ENCODE results near the gene FBLN1.
A peak's percentile ranks its signal among the peaks of the same experiment; 100 is the strongest.
"Not testable (repeated sequence)": the region's sequence is repeated elsewhere in the genome, so short reads cannot be mapped to it uniquely, and the experiment has no call there.

Gene FBLN1

DNA sequence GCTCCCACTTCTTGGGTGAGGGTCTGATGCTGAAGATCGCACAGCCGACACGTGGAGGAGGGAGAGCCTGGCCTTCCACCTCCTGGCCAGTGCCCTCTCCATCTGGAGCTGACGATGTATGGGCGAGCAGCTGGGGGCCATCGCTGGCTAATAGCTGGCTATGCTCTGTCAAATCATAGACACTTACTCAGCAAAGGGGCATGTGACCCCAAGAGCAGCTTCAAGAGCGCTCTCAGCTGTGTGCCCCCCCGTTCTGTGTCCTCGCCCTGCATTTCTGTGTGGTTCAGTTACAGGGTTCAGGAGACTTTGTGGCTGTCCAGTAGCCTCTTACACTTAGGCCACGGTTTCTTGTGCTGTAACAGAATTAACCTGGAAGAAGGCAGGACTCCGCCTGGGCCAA lies 26.4 kb downstream of the FBLN1 start:
- no peak for DNase-seq

GRCh38 chr22:45529971-45530575 lies 27.4 kb downstream of the FBLN1 start:
- no peak for DNase-seq

DNA sequence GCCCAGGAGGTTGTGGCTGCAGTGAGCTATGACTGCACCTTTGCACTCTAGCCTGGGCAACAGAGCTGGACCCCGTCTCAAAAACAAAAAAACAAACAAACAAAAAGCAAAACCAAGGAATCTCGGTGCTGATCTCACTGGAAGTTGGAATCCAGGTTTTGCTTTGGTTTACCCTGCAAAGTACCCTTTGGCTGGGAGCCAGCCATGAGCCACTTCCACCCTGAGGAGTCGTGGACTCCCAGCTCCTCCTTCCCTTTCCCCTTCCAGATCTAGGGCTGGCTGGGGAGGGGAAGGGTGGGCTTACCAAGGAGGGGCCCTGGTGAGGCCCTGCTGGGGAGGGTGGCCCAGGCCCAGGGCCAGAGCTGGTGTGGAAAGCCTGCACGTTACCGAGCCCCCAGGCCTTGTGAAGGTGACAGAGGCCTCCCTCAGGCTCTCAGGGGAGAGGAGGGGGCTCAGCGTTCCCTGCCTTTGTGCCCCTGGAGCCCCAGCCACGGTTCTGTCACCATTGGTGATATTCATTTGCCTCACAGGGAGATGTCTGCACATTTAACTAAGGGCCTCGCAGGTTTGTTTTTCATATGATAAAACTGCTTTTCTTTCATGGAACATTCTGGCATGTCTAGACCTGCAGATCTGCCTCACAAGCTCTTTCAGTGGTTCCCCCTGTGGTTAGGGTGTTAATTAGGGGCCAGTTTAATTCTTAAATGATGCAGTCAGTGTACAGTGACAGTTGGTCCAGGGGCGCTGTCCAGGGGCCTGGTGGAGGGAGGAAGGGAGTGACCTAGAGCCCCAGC lies 29.0 kb downstream of the FBLN1 start:
- no peak for DNase-seq

DNA sequence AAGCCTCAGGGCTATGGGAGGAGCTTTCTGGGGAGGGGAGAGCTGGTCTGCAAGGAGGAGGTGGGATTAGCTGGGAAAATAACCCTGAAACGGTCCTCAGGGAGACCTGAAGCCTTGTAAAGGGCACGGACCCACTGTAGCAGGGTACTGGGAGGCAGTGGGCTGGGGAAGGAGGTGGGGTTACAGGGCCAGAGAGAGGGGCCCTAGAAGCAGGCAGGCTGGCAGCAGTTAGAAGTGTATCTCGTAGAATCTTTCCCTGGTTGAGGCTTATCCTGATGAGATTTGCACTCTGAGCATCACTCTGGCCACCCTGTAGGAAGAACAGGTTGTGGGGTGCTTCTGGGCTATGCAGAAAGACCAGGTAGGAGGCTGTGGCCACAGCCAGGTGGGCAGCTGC lies 29.6 kb downstream of the FBLN1 start:
- no peak for DNase-seq

- DNase-seq = no peak
Measured at GRCh38 chr22:45533703-45534102, 31.0 kb downstream of the FBLN1 start.

DNA sequence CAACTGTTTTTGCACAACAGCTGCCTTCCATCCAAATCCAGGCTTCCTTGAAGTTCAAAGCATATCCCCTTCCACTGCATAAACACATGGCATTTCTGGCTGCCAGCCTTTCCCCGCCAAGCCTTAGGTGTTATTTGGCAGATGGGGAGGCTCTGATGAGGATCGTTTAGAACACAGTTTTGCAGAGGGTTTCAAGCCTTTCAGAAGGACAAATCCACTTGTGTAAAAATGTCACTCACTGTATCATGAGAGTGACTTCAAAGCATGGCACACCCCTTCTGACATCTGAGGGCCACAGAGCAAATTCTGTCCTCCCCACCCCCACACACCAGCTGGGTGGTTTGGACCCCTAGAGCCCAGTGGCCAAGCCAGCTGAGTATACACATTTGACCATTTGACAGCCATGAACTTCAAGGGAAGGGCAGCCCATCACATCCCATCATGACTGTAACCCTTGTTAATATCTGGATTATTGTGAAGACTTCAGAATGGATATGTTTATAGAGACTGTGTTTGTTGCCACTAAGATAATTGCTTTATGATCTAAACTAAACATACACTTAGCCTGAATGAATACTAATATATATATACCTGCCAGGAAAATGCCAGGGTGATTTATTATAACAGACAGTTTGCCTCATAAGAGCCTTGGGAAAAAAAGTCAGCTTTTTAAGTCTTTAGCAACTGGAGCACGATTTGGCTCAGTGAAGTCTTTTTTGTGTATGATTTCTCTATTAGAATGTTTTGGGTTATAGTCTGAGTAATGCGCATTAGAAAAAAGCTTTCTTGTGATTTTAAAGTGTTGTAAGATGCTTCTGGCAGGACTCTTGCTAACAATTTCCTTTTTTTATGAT lies 31.9 kb downstream of the FBLN1 start:
- DNase-seq = peak; percentile 51 to 82

DNA sequence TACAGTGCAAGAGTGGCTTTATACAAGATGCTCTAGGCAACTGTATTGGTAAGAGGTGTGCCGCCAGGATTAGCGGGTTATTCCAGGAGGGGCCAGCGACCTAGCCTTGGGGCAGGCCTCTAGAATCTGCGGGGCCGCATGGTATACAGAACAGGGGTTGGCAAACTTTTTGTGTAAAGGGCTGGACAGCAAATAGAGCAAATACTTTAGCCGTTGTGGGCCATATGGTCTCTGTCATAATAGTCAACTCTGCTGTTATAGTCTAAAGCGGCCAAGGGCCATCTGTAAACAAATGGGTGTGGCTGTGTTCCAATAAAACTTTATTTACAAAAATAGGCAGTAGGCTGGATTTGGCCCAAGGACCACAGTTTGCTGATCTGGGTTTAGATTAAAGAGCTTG lies 32.6 kb downstream of the FBLN1 start:
- DNase-seq = peak in 1 of 2 experiments; percentile 50

GRCh38 chr22:45535835-45536234 lies 33.2 kb downstream of the FBLN1 start:
- not testable (repeated sequence) for DNase-seq

- DNase-seq = peak; percentile 30 to 86
Measured at GRCh38 chr22:45537734-45538181, 35.1 kb downstream of the FBLN1 start.

GRCh38 chr22:45538281-45538680 lies 35.6 kb downstream of the FBLN1 start:
- peak in 1 of 2 experiments; percentile 68 for DNase-seq

DNA sequence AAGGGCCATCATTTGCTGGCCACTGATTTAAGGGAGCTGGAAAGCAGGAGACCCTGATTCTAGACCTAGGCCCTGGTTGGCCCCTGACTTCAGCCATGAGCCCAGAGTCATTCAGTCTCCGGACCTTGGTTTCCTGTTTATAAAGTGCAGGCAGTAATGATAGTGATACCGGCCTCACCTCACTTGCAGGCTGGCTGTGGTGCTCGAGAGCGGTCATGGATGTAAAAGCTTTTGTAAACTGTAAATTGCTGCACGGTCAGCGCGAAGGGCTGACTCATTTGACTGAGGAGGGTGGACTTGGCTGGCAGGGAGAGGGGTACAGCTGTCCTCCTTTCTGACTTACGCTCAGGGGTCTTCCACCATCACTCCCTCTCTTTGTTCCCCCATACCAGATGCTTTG lies 37.4 kb downstream of the FBLN1 start:
- no peak for DNase-seq

GRCh38 chr22:45541382-45541979 lies 38.8 kb downstream of the FBLN1 start:
- no peak for DNase-seq

DNA sequence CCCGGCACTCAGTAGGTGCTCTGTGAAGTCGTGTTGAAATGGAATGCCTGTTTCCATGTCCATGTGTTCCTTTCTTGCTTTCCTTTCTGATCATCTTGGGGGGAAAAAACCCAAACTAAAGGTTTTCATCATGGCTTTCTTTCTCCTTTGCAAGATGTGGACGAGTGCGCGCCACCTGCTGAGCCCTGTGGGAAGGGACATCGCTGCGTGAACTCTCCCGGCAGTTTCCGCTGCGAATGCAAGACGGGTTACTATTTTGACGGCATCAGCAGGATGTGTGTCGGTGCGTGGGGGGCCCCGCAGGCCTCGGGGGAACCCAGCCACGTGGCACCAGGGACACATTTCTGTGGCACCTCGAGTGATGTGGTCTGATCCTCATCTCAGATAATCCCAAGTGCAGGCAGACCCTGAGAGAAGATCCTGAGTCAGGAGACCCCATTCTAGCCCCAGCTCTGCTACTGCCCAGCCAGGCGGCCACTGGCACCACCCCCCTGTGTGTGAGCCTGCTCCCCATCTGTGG lies 39.4 kb downstream of the FBLN1 start:
- no peak for DNase-seq

DNA sequence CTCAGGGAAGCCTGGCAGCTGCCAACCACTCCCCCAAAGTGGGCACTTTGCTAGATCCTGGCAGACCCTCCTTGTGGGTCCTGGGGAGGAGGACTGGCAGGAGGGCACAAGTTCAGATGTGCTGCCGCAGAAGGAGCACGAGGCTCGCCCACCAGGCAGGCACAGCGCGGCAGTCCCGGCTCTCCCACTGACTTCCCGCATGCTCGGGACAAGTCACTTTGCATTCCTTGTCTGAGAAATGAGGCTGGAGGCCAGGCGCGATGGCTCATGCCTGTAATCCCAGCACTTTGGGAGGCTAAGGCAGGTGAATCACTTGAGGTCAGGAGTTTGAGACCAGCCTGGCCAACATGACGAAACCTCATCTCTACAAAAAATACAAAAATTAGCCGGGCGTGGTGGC lies 40.1 kb downstream of the FBLN1 start:
- DNase-seq = not testable (repeated sequence)

- DNase-seq = no peak
Measured at GRCh38 chr22:45543243-45543642, 40.6 kb downstream of the FBLN1 start.

DNA sequence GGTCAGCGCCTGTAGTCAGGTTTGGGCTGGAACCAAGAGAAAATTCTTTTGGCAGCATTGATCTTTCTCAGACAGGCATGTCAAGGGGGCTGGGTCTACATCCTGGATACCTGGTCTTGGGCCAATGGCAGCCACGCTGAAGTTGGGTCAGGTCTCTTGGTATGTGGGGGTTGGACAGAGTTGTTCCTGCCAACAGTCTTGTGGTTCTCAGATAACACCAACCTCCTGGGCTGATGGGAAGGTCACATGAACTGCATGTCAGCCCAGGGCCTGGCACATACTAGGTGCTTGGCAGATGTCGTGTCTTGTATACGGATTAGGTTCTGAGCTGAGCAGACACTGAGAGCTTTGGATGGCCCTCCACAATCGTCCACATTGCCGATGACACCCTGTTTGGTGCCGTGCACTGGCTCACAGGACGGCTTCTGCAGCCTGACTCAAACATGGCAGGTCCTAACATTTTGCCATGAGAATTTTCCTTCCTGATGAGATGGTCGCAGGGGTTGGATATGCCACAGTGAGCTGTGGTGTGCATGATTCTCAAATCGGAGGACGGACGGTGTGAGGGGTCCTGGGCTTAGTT lies 42.0 kb downstream of the FBLN1 start:
- DNase-seq = no peak

GRCh38 chr22:45546333-45547015 lies 43.8 kb downstream of the FBLN1 start:
- DNase-seq = no peak

DNA sequence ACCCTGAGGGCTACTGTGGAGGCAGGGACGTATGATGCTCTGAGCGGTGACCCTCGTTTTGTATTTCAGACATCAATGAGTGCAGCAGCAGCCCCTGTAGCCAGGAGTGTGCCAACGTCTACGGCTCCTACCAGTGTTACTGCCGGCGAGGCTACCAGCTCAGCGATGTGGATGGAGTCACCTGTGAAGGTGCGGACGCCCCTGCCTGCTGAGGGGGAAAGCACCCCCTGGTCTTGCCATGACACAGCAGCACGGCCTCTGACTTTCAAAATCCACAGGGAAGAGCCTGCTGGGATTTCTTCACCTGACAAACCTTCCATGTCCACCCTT lies 44.3 kb downstream of the FBLN1 start:
- DNase-seq = no peak

DNA sequence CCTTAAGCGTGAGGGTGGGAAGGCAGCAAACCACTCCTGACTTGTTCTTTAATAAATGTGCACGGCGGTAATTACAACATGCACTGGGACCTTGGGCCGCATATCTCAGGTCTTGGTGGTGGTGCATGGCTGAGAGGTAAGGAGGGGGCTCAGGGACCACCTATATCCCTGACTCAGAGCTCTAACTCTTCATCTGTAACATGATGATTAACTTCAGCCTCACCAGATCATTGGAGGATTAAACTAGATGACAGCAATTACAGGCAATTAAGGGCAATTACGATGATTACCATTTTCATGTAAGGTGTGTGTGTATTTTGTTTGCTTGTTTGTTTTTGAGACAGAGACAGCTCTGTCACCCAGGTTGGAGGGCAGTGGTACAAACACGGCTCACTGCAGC lies 45.0 kb downstream of the FBLN1 start:
- DNase-seq = no peak

DNA sequence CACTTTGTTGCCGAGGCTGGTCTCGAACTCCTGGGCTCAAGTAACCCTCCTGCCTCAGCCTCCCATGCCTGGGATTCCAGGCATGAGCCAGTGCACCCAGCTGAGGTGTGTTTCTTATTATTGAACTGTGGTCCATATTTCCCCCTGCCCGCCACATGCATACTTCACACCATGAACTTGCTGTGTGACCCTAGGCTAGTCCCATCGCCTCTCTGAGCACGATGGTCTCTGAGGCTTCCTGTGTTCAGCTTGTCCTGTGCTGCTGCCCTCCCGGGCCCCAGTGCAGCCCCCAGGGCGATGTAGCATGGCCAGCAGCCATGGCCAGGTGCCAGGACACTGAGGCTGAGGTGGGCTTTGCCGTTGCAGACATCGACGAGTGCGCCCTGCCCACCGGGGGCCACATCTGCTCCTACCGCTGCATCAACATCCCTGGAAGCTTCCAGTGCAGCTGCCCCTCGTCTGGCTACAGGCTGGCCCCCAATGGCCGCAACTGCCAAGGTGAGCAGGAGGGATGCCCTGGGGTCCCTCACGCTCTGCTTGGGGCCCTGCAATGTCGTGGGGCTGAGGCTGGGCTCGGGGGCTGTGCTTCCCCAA lies 45.7 kb downstream of the FBLN1 start:
- DNase-seq = no peak

DNA sequence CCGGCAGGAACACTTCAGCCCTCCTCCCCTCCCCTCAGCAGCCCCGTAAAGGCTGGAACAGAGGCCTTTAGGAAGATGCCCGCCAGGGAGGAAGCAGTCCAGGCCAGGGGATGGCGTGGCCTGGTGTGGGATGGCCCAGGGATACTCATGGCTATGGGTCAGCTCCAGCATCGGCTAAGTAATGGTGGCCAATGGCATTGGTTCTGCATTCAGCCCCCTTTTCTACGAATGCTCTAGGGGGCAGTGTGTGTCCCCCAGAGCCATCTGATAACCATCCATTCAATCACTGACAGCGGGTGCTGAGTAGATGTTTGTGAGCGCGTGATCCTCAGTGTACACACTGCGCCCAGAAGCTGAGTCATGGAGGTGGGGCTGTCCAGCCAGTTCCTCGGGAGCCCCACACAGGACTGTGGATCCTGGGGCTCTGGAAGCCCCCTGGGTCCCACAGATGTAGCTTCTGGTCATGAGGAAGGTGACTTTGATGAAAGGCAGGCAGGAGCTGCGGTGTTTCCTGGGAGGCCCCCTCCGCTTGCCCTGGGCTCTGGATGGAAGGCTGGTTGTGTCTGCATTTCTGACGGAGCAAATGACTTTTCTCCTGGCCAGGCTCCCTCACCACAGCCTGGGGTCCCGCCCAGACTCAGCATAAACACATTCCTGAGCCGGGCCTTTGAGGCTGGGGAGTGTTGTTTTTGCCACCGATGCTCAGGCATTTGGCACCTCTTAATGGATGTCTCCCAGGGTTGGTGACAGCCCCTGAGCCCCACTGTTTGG lies 46.5 kb downstream of the FBLN1 start:
- no peak for DNase-seq
